ENCODE measurements around the gene PROS1. TPM values are rescaled to one million over a fixed set of nuclear protein-coding genes. Genes with fewer than 3 reads are reported as not detected.
"Not testable (repeated sequence)": the region's sequence is repeated elsewhere in the genome, so short reads cannot be mapped to it uniquely, and the experiment has no call there.

Gene PROS1
- total RNA-seq, 2 donors from 2014 or later, result 77.7 to 94.0 TPM

DNA sequence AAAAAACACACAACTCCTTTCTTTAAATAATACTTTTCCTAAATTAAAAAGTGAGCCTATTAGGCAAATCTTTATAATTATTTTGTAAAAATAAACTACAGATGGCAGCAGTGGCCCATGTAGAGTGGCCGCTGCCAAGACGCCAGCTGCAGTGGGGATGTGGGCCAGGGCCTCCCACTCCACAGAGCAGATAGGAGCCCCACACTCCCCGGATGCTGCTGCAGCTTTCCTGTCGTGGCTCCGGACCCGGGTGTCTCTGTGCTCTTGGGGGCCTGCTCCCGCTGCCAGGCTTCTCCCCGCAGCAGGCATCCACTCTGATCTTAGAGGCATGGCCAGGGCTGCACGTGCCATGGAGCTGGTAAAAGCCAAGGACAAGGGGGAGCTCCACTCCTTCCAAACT is 67.5 kb downstream of the PROS1 start:
- TF ChIP-seq, protein P1, sequence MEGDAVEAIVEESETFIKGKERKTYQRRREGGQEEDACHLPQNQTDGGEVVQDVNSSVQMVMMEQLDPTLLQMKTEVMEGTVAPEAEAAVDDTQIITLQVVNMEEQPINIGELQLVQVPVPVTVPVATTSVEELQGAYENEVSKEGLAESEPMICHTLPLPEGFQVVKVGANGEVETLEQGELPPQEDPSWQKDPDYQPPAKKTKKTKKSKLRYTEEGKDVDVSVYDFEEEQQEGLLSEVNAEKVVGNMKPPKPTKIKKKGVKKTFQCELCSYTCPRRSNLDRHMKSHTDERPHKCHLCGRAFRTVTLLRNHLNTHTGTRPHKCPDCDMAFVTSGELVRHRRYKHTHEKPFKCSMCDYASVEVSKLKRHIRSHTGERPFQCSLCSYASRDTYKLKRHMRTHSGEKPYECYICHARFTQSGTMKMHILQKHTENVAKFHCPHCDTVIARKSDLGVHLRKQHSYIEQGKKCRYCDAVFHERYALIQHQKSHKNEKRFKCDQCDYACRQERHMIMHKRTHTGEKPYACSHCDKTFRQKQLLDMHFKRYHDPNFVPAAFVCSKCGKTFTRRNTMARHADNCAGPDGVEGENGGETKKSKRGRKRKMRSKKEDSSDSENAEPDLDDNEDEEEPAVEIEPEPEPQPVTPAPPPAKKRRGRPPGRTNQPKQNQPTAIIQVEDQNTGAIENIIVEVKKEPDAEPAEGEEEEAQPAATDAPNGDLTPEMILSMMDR (IDR thresholded peaks at IDR 0.05), result peak in 1 of 2 donors; percentile 48
- Histone ChIP-seq H3K27ac (no peak overlapping the region), H3K36me3 (no peaks in the 10 kb centered on the region), H3K9me3 (no peaks in the 10 kb centered on the region), H3K4me1 (no peaks in the 10 kb centered on the region), H3K27me3 (no peaks in the 10 kb centered on the region), H3K4me3 (no peak overlapping the region)
- DNase-seq (ENCODE audit: low spot score), result no peak

DNA sequence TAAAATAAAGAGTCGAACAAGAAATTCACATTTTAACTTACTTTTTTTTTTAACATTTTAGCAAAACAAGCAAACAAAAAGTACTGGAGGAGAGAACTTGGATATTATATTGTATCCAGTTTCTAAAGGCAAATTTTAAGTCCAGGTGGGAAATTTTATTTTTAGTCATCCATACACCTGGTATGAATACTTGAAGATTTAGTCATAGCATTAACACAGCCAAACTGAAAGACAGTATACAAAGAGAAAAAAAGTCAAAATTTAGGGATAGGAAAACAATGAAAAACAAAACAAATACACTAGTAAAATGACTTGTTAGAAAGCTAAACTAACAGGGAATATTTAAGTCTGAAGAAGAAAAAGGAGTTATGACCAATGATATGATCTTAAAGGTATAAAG is 69.1 kb downstream of the PROS1 start:
- Histone ChIP-seq H3K9me3 (no peaks in the 10 kb centered on the region), H3K4me3 (no peak overlapping the region), H3K36me3 (no peaks in the 10 kb centered on the region), H3K27me3 (no peaks in the 10 kb centered on the region), H3K27ac (no peak overlapping the region), H3K4me1 (no peaks in the 10 kb centered on the region)
- no peak for DNase-seq (ENCODE audit: low spot score)
- TF ChIP-seq, protein P1 (IDR thresholded peaks at IDR 0.05), result no peak

DNA sequence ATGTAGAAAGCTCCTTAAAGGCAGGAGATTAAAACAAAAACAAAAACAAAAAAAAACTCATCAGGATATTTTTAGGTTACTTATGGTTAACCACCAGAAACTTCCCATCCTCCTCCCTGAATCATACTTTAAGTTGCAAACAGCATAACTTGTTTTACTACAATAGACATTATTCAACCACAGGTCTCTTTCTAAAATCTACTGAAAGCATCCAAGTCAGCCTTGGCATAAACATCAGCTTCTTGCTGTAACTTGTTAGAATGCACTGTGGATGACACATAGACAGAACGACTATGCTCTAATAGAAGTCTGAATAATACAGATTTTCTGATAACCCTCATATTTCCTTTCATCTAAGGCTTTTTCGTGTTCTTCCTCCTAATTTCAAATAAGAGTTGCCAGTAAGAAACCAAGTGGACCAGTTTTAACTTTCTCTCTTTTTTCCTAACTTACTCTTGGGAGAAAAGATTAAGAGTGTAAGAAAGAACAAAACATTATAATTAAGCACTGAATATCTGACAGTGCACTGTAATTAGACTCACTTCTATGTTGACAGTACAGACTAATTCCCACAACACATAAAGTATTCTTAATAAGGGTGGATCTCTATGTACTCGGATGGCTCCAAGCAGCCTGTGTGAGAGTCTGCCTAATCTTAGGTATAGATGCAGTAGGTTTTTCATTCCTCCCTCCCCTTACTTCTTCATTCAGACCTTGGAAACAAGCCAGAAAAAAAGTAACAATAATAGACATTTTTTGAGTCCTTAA is 95.3 kb downstream of the PROS1 start:
- DNase-seq (ENCODE audit: low spot score); H3K27me3 ChIP-seq; H3K36me3 ChIP-seq; H3K27ac ChIP-seq; H3K4me1 ChIP-seq; H3K4me3 ChIP-seq; H3K9me3 ChIP-seq: not testable (repeated sequence)

- H3K4me1 ChIP-seq; H3K4me3 ChIP-seq; H3K9me3 ChIP-seq; H3K27me3 ChIP-seq; DNase-seq (ENCODE audit: low spot score); H3K36me3 ChIP-seq; H3K27ac ChIP-seq: not testable (repeated sequence)
Measured at GRCh38 chr3:93877427-93877826, 96.3 kb downstream of the PROS1 start.

- H3K36me3 ChIP-seq; H3K27me3 ChIP-seq; H3K27ac ChIP-seq; DNase-seq (ENCODE audit: low spot score); H3K9me3 ChIP-seq; H3K4me1 ChIP-seq; H3K4me3 ChIP-seq: not testable (repeated sequence)
Measured at GRCh38 chr3:93873412-93873811, 100.3 kb downstream of the PROS1 start.

DNA sequence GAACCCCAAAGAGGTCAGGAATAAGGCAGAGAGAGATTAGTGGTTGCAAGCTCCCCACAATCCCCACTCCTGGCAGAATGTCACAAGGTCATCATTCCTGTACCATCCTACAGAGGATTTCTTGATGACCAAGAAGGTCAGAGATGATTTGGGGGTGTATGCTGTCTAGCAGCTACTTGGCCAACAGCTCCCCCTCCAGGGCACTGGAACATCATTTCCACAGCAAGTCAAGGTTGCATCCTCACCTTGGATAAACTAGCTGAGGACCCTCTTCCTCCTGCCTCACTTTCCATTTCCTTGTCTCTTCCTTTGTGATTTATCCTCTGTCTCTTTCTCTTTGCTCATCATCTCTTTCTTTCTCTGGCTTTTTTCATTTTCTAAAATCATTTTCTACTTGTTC is 106.3 kb downstream of the PROS1 start:
- Histone ChIP-seq H3K9me3 (no peaks in the 10 kb centered on the region), H3K36me3 (no peaks in the 10 kb centered on the region), H3K4me1 (no peaks in the 10 kb centered on the region), H3K27ac (no peak overlapping the region), H3K4me3 (no peak overlapping the region), H3K27me3 (peaks cover 0 to 6% of the 10 kb centered on the region in 2 donors)
- TF ChIP-seq, protein P1 (IDR thresholded peaks at IDR 0.05), result no peak
- DNase-seq (ENCODE audit: low spot score), result no peak

GRCh38 chr3:93861017-93861416 is 112.7 kb downstream of the PROS1 start:
- H3K9me3 ChIP-seq, result no peaks in the 10 kb centered on the region
- H3K4me1 ChIP-seq, result no peaks in the 10 kb centered on the region
- no peak overlapping the region for H3K4me3 ChIP-seq
- no peaks in the 10 kb centered on the region for H3K36me3 ChIP-seq
- H3K27ac ChIP-seq, result no peak overlapping the region
- TF ChIP-seq, protein P1 (IDR thresholded peaks at IDR 0.05), result no peak
- no peak for DNase-seq (ENCODE audit: low spot score)
- no peaks in the 10 kb centered on the region for H3K27me3 ChIP-seq

Data from right atrium auricular region (tissue), 2 donors.